OCI-LY1 (cell line): ENCODE measurements around the gene DRAP1.
"Not testable (repeated sequence)": the region's sequence is repeated elsewhere in the genome, so short reads cannot be mapped to it uniquely, and the experiment has no call there.

Source experiments
- H2AFZ ChIP-seq: fragments of 200-600 bp; sonication (generic), shearing (Covaris generic); 2 replicates; pipeline ENCODE4 v1.6.0; 2014; ENCODE audit warnings: antibody characterized with exemption, mild to moderate bottlenecking, low read length
- H3F3A ChIP-seq: fragments of 200-600 bp; sonication (generic), shearing (Covaris generic); 2 replicates; pipeline ENCODE4 v1.6.0; 2014; ENCODE audit warnings: mild to moderate bottlenecking, antibody characterized with exemption, low read length, moderate library complexity; ENCODE audit not compliant: insufficient read depth
- H3K27ac ChIP-seq: fragments of 200-600 bp; sonication (generic); 2 replicates; pipeline ENCODE4 v1.5.1; 2014; ENCODE audit warnings: low read length, mixed run types, mild to moderate bottlenecking, low read depth; ENCODE audit not compliant: poor library complexity, severe bottlenecking
- H3K27me3 ChIP-seq: fragments of 200-600 bp; sonication (generic); 2 replicates; pipeline ENCODE4 v1.6.0; 2014; ENCODE audit warnings: antibody characterized with exemption, mild to moderate bottlenecking, low read length, moderate library complexity; ENCODE audit not compliant: insufficient read depth
- H3K36me3 ChIP-seq: fragments of 200-600 bp; sonication (generic); 2 replicates; pipeline ENCODE4 v1.6.1; 2014; ENCODE audit warnings: mild to moderate bottlenecking, antibody characterized with exemption, low read length, moderate library complexity, mixed read lengths; ENCODE audit not compliant: insufficient read depth
- H3K4me1 ChIP-seq: fragments of 200-600 bp; sonication (generic); 2 replicates; pipeline ENCODE4 v1.5.1; 2014; ENCODE audit warnings: mild to moderate bottlenecking, low read length, moderate library complexity; ENCODE audit not compliant: insufficient read depth, severe bottlenecking
- H3K4me2 ChIP-seq: fragments of 200-600 bp; sonication (generic), shearing (Covaris generic); 2 replicates; pipeline ENCODE4 v1.6.1; 2014; ENCODE audit warnings: low read length
- H3K4me3 ChIP-seq: fragments of 200-600 bp; sonication (generic); 2 replicates; pipeline ENCODE4 v1.5.1; 2014; ENCODE audit warnings: low read length, low read depth, mild to moderate bottlenecking, mixed read lengths; ENCODE audit not compliant: poor library complexity, severe bottlenecking
- H3K79me2 ChIP-seq: fragments of 200-600 bp; shearing (Covaris generic); 2 replicates; pipeline ENCODE4 v1.6.1; 2016; ENCODE audit warnings: mixed run types, low read length, mixed read lengths; ENCODE audit not compliant: insufficient read depth
- H3K9ac ChIP-seq: fragments of 200-600 bp; sonication (generic), shearing (Covaris generic); 2 replicates; pipeline ENCODE4 v1.6.1; 2014; ENCODE audit warnings: mild to moderate bottlenecking, low read length, mixed read lengths
- H3K9me2 ChIP-seq: fragments of 200-600 bp; sonication (generic), shearing (Covaris generic); 2 replicates; pipeline ENCODE4 v1.6.1; 2014; ENCODE audit warnings: low read depth, mild to moderate bottlenecking, low read length, mixed read lengths
- H3K9me3 ChIP-seq: fragments of 200-600 bp; shearing (Covaris generic); 2 replicates; pipeline ENCODE4 v1.6.1; 2014; ENCODE audit warnings: low read length, mixed read lengths
- H4K20me1 ChIP-seq: fragments of 200-600 bp; sonication (generic), shearing (Covaris generic); 2 replicates; pipeline ENCODE4 v1.6.0; 2016; ENCODE audit warnings: mild to moderate bottlenecking, low read length; ENCODE audit not compliant: insufficient read depth
- CTCF ChIP-seq: fragments of 200-600 bp; sonication (generic), shearing (Covaris generic); IDR thresholded peaks from 2 replicates; pipeline ENCODE4 v1.5.1; 2017; ENCODE audit warnings: mild to moderate bottlenecking, antibody characterized with exemption, low read length, moderate library complexity, mixed read lengths
- EZH2 ChIP-seq: fragments of 200-600 bp; sonication (generic), shearing (Covaris generic); IDR thresholded peaks from 2 replicates; pipeline ENCODE4 v1.8.0; 2017; ENCODE audit warnings: borderline replicate concordance, mixed run types, mild to moderate bottlenecking, antibody characterized with exemption, low read length, moderate library complexity, mixed read lengths

Gene DRAP1

GRCh38 chr11:65946655-65947054 lies 27.4 kb downstream of the DRAP1 start:
- Histone ChIP-seq H3K9me2 (no peaks in the 10 kb centered on the region), H3K9me3 (no peaks in the 10 kb centered on the region), H3K4me2 (no peak overlapping the region), H3F3A (no peaks in the 10 kb centered on the region), H3K4me1 (no peaks in the 10 kb centered on the region), H3K36me3 (no peaks in the 10 kb centered on the region), H3K4me3 (no peak overlapping the region), H2AFZ (no peak overlapping the region), H3K9ac (no peak overlapping the region), H3K79me2 (no peaks in the 10 kb centered on the region), H4K20me1 (no peaks in the 10 kb centered on the region), H3K27ac (no peak overlapping the region), H3K27me3 (no peaks in the 10 kb centered on the region)
- no peak for TF ChIP-seq EZH2
- no peak for TF ChIP-seq CTCF

- Histone ChIP-seq H3F3A (no peaks in the 10 kb centered on the region), H3K79me2 (no peaks in the 10 kb centered on the region), H3K4me2 (no peak overlapping the region), H2AFZ (no peak overlapping the region), H3K4me3 (no peak overlapping the region), H4K20me1 (no peaks in the 10 kb centered on the region), H3K36me3 (no peaks in the 10 kb centered on the region), H3K27ac (no peak overlapping the region), H3K4me1 (no peaks in the 10 kb centered on the region), H3K27me3 (no peaks in the 10 kb centered on the region), H3K9me3 (no peaks in the 10 kb centered on the region), H3K9me2 (no peaks in the 10 kb centered on the region), H3K9ac (no peak overlapping the region)
- TF ChIP-seq EZH2 (no peak), CTCF (no peak)
Measured at GRCh38 chr11:65947133-65947532, 27.9 kb downstream of the DRAP1 start.

- H2AFZ ChIP-seq: no peak overlapping the region
- H3K9ac ChIP-seq: no peak overlapping the region
- no peaks in the 10 kb centered on the region for H4K20me1 ChIP-seq
- no peaks in the 10 kb centered on the region for H3K9me2 ChIP-seq
- H3K27me3 ChIP-seq: no peaks in the 10 kb centered on the region
- H3K9me3 ChIP-seq: no peaks in the 10 kb centered on the region
- no peak overlapping the region for H3K4me3 ChIP-seq
- no peaks in the 10 kb centered on the region for H3K36me3 ChIP-seq
- no peak overlapping the region for H3K4me2 ChIP-seq
- no peaks in the 10 kb centered on the region for H3K4me1 ChIP-seq
- no peaks in the 10 kb centered on the region for H3F3A ChIP-seq
- H3K27ac ChIP-seq: no peak overlapping the region
- H3K79me2 ChIP-seq: no peaks in the 10 kb centered on the region
- no peak for TF ChIP-seq EZH2
- no peak for TF ChIP-seq CTCF
Measured at GRCh38 chr11:65947603-65948125, 28.4 kb downstream of the DRAP1 start.

GRCh38 chr11:65950711-65951110 lies 31.5 kb downstream of the DRAP1 start:
- H3K9ac ChIP-seq, H3F3A ChIP-seq, H3K36me3 ChIP-seq, H3K4me1 ChIP-seq, H3K79me2 ChIP-seq, H3K9me3 ChIP-seq, H3K4me3 ChIP-seq, H3K4me2 ChIP-seq, H3K27me3 ChIP-seq, H4K20me1 ChIP-seq, H3K9me2 ChIP-seq, H3K27ac ChIP-seq, H2AFZ ChIP-seq: not testable (repeated sequence)

- H3K27ac ChIP-seq, H4K20me1 ChIP-seq, H3K9me2 ChIP-seq, H3K4me1 ChIP-seq, H3K9me3 ChIP-seq, H3K27me3 ChIP-seq, H3K9ac ChIP-seq, H2AFZ ChIP-seq, H3K4me2 ChIP-seq, H3K79me2 ChIP-seq, H3K4me3 ChIP-seq, H3K36me3 ChIP-seq, H3F3A ChIP-seq: not testable (repeated sequence)
Measured at GRCh38 chr11:65951641-65952040, 32.4 kb downstream of the DRAP1 start.
